Hepatocyte (in vitro differentiated cells): ENCODE data around the gene ZAP70. TPM values are rescaled to one million over a fixed set of nuclear protein-coding genes. Genes with fewer than 3 reads are reported as not detected.

Experiments
- DNase-seq: peaks from one replicate; pipeline ENCODE4 v3.0.0-alpha.2; 2016; ENCODE audit warnings: low spot score
- H2AFZ ChIP-seq: fragments of 200-600 bp; sonication (generic); 2 replicates; pipeline ENCODE4 v1.6.0; 2016; ENCODE audit warnings: antibody characterized with exemption, mild to moderate bottlenecking
- H3K27ac ChIP-seq: fragments of 200-600 bp; sonication (generic); 2 replicates; pipeline ENCODE4 v1.5.1; 2016; ENCODE audit warnings: mild to moderate bottlenecking
- H3K27me3 ChIP-seq: fragments of 200-600 bp; sonication (generic); 2 replicates; pipeline ENCODE4 v1.6.1; 2016
- H3K36me3 ChIP-seq: fragments of 200-600 bp; sonication (generic); replicated peaks from 2 replicates; pipeline ENCODE4 v1.5.1; 2016; ENCODE audit warnings: low read depth; ENCODE audit not compliant: insufficient read depth
- H3K4me1 ChIP-seq: fragments of 200-600 bp; sonication (generic); 2 replicates; pipeline ENCODE4 v1.5.1; 2016; ENCODE audit warnings: mild to moderate bottlenecking, moderate library complexity; ENCODE audit not compliant: insufficient read depth
- H3K4me2 ChIP-seq: fragments of 200-600 bp; sonication (generic); 2 replicates; pipeline ENCODE4 v1.6.0; 2016
- H3K4me3 ChIP-seq: fragments of 200-600 bp; sonication (generic); 2 replicates; pipeline ENCODE4 v1.5.1; 2016; ENCODE audit warnings: mild to moderate bottlenecking
- H3K79me2 ChIP-seq: fragments of 200-600 bp; sonication (generic); 2 replicates; pipeline ENCODE4 v1.6.0; 2017; ENCODE audit warnings: mild to moderate bottlenecking
- H3K9me2 ChIP-seq: fragments of 200-600 bp; sonication (generic); replicated peaks from 2 replicates; pipeline ENCODE4 v1.6.0; 2017; ENCODE audit warnings: mild to moderate bottlenecking; ENCODE audit not compliant: insufficient read depth
- H3K9me3 ChIP-seq: fragments of 200-600 bp; sonication (generic); 2 replicates; pipeline ENCODE4 v1.5.1; 2016; ENCODE audit warnings: low read depth, mild to moderate bottlenecking
- H4K20me1 ChIP-seq: fragments of 200-600 bp; sonication (generic); 2 replicates; pipeline ENCODE4 v1.6.0; 2016; ENCODE audit warnings: mild to moderate bottlenecking; ENCODE audit not compliant: insufficient read depth, poor library complexity, severe bottlenecking
- EZH2 ChIP-seq: fragments of 200-600 bp; sonication (generic); IDR thresholded peaks from 2 replicates; pipeline ENCODE4 v1.6.1; 2016; ENCODE audit warnings: antibody characterized with exemption, mild to moderate bottlenecking, borderline replicate concordance
- EZH2phosphoT487 ChIP-seq: fragments of 200-600 bp; sonication (generic); IDR thresholded peaks from one replicate; pipeline ENCODE4 v1.6.1; 2018; ENCODE audit warnings: antibody characterized with exemption, mild to moderate bottlenecking, low read depth, moderate library complexity; ENCODE audit not compliant: unreplicated experiment, severe bottlenecking
- WGBS: methylation state at CpG from one replicate; pipeline ENCODE4 v1.1.6; 2016; ENCODE audit warnings: low lambda C conversion rate; ENCODE audit errors: missing lambda C conversion rate; 5-methylcytosine and 5-hydroxymethylcytosine counted together
- polyA plus RNA-seq: library from polyadenylated mRNA; unstranded; fragments of >200 nt; fragmentation: Nextera tagmentation; extraction: Ambion mirVana; gene quantifications from 2 replicates; pipeline ENCODE4 v1.2.1, GENCODE V29; 2016
- total RNA-seq: library from RNA; depleted of rRNA; stranded (reverse); fragments of >200 nt; gene quantifications from 2 replicates; pipeline ENCODE4 v1.2.3, GENCODE V29; 2014
- TF ChIP-seq, protein P1 (sequence below): fragments of 200-600 bp; sonication (generic); IDR thresholded peaks from 2 replicates; pipeline ENCODE4 v1.5.1; 2016; ENCODE audit warnings: antibody characterized with exemption, mild to moderate bottlenecking; ENCODE audit not compliant: poor library complexity

Gene ZAP70
- total and polyA plus RNA-seq, 2 experiments from 2014 or later = 0.80 to 1.5 TPM

DNA sequence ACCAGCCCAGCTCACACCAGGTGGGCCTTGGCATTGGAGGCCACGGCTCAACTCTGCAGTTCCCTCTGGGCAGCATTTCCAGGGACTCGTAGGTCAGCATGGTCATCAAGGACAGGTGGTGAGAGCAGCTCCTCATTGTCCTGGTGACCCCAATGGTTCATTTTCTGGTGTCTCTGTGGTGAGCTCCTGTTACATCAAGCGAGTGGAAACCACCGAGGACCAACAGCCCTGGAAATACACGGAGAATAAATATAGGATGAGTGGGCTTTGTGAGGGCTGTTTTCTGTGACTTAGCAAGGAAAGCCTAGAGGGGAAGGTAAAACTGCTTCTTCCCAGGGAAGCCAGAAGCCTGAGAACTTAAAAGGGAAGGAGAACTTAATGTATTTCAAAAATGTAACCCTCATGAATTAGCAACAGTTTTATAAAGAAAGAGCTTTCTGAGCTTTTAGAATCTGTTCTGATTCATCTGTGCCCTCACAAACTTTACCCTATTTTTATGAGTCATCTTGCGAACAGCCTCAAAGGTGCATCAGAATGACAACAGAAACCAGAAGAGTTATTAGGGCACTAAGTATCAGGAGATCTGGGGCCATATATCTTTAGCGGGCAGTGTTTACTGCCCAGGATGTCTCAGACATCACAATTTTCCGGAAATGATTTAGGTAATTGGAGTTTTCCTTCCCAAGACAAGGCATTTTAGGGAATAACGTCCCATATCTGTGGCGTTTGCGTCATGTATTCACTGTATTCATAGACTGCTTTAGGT is 25.1 kb upstream of the ZAP70 start:
- Histone ChIP-seq H3K27me3 (no peaks in the 10 kb centered on the region), H4K20me1 (no peaks in the 10 kb centered on the region), H3K4me1 (no peaks in the 10 kb centered on the region), H2AFZ (no peak overlapping the region), H3K9me2 (no peaks in the 10 kb centered on the region), H3K4me2 (no peak overlapping the region), H3K4me3 (no peak overlapping the region), H3K79me2 (no peaks in the 10 kb centered on the region), H3K36me3 (no peaks in the 10 kb centered on the region), H3K27ac (no peak overlapping the region), H3K9me3 (no peaks in the 10 kb centered on the region)
- WGBS = 81% methylated on average over 11 of the region's 11 CpGs
- DNase-seq = no peak
- TF ChIP-seq EZH2 = no peak
- TF ChIP-seq, protein P1, sequence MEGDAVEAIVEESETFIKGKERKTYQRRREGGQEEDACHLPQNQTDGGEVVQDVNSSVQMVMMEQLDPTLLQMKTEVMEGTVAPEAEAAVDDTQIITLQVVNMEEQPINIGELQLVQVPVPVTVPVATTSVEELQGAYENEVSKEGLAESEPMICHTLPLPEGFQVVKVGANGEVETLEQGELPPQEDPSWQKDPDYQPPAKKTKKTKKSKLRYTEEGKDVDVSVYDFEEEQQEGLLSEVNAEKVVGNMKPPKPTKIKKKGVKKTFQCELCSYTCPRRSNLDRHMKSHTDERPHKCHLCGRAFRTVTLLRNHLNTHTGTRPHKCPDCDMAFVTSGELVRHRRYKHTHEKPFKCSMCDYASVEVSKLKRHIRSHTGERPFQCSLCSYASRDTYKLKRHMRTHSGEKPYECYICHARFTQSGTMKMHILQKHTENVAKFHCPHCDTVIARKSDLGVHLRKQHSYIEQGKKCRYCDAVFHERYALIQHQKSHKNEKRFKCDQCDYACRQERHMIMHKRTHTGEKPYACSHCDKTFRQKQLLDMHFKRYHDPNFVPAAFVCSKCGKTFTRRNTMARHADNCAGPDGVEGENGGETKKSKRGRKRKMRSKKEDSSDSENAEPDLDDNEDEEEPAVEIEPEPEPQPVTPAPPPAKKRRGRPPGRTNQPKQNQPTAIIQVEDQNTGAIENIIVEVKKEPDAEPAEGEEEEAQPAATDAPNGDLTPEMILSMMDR = no peak
- TF ChIP-seq EZH2phosphoT487 = no peak

DNA sequence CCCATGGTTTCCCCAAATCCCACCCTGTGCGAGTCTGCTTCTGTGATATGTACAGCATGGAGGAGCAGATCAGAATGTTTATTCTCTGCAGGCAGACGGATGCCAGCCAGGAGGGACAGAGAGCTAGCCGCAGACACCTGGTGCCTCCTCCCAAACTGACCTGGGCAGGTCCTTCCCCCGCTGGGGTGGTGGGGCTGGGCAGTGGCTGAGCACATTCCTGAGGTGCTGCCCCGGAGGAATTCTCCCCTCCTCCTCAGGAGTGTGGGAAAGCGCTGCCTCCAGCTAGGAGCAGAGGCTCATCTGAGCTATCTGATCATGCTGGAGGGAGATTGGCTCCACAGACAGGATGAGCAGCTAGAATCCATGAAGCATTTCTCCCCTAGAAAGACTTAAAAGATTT is 22.2 kb upstream of the ZAP70 start:
- no peak overlapping the region for H3K27ac ChIP-seq
- H2AFZ ChIP-seq = no peak overlapping the region
- no peak for DNase-seq
- no peaks in the 10 kb centered on the region for H3K9me3 ChIP-seq
- no peaks in the 10 kb centered on the region for H3K79me2 ChIP-seq
- no peaks in the 10 kb centered on the region for H3K9me2 ChIP-seq
- no peaks in the 10 kb centered on the region for H4K20me1 ChIP-seq
- H3K36me3 ChIP-seq = no peaks in the 10 kb centered on the region
- H3K4me3 ChIP-seq = no peak overlapping the region
- TF ChIP-seq, protein P1 = no peak
- no peak for TF ChIP-seq EZH2phosphoT487
- no peak for TF ChIP-seq EZH2
- no peaks in the 10 kb centered on the region for H3K4me1 ChIP-seq
- H3K27me3 ChIP-seq = no peaks in the 10 kb centered on the region
- no peak overlapping the region for H3K4me2 ChIP-seq
- 39% methylated on average over 6 of the region's 6 CpGs for WGBS

DNA sequence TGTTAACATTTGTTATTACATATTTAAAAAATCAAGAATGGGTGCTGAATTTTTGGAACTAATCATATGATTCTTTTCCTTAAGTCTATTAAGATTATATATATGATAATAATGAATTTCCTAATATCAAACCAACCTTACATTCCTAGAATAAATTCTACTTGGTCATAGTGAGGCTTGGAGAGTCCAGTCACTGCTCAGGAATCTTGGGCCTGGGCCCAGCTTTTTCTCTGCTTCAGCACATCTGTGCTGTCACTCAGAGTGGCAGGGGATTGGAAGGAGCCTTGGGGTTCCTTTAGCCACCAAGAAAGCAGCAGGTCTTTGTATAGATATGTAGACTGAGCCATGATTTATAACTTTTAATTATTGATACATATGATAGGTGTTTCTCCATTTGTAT is 19.9 kb upstream of the ZAP70 start:
- H3K27me3 ChIP-seq = no peaks in the 10 kb centered on the region
- TF ChIP-seq, protein P1 = no peak
- no peaks in the 10 kb centered on the region for H3K36me3 ChIP-seq
- H4K20me1 ChIP-seq = no peaks in the 10 kb centered on the region
- no peak overlapping the region for H3K4me3 ChIP-seq
- no peak overlapping the region for H2AFZ ChIP-seq
- H3K4me2 ChIP-seq = no peak overlapping the region
- H3K9me2 ChIP-seq = no peaks in the 10 kb centered on the region
- no peaks in the 10 kb centered on the region for H3K9me3 ChIP-seq
- no peaks in the 10 kb centered on the region for H3K79me2 ChIP-seq
- H3K27ac ChIP-seq = no peak overlapping the region
- no peak for DNase-seq
- no peaks in the 10 kb centered on the region for H3K4me1 ChIP-seq
